LNCAP (cell line): ENCODE results near the gene IL3.

ENCODE experiments used
- CTCF ChIP-seq: fragments of 450-650 bp; IDR thresholded peaks from 2 replicates; pipeline ENCODE4 v1.5.1; 2017; ENCODE audit warnings: mild to moderate bottlenecking

Gene IL3

GRCh38 chr5:132067941-132068808, 7.7 kb downstream of the IL3 start:
- no peak for TF ChIP-seq CTCF

GRCh38 chr5:132069561-132069960, 9.1 kb downstream of the IL3 start:
- no peak for TF ChIP-seq CTCF

GRCh38 chr5:132069994-132070393, 9.5 kb downstream of the IL3 start:
- no peak for TF ChIP-seq CTCF

- no peak for TF ChIP-seq CTCF
Observed at GRCh38 chr5:132070460-132071337, 10.2 kb downstream of the IL3 start.

- TF ChIP-seq CTCF, result no peak
Observed at GRCh38 chr5:132071338-132071707, 10.9 kb downstream of the IL3 start.

GRCh38 chr5:132072070-132072469, 11.6 kb downstream of the IL3 start:
- TF ChIP-seq CTCF, result no peak

- no peak for TF ChIP-seq CTCF
Observed at GRCh38 chr5:132072528-132072927, 12.1 kb downstream of the IL3 start.
